ENCODE results near the gene SECTM1.

SECTM1 gene

GRCh38 chr17:82369211-82369610 is 35.6 kb upstream of the SECTM1 start:
- TF ChIP-seq FOXP2 (optimal IDR thresholded peaks at IDR 0.05; ENCODE audit: borderline replicate concordance, extremely low read depth, extremely low read length, insufficient read depth) (no peak), REST (IDR thresholded peaks at IDR 0.05; ENCODE audit: insufficient read depth in 1 of 2, low read depth in 2 of 2, low read length in 2 of 2) (no peak), TAF1 (IDR thresholded peaks at IDR 0.05; ENCODE audit: borderline replicate concordance, insufficient read depth, low read length) (no peak), SIN3A (IDR thresholded peaks at IDR 0.05; ENCODE audit: borderline replicate concordance, insufficient read depth, low read length) (no peak), POLR2AphosphoS5 (IDR thresholded peaks at IDR 0.05; ENCODE audit: low read depth, low read length) (no peak)

- TF ChIP-seq FOXP2 (optimal IDR thresholded peaks at IDR 0.05; ENCODE audit: borderline replicate concordance, extremely low read depth, extremely low read length, insufficient read depth) (no peak), TAF1 (IDR thresholded peaks at IDR 0.05; ENCODE audit: borderline replicate concordance, insufficient read depth, low read length) (no peak), SIN3A (IDR thresholded peaks at IDR 0.05; ENCODE audit: borderline replicate concordance, insufficient read depth, low read length) (no peak), REST (IDR thresholded peaks at IDR 0.05; ENCODE audit: insufficient read depth in 1 of 2, low read depth in 2 of 2, low read length in 2 of 2) (no peak), POLR2AphosphoS5 (IDR thresholded peaks at IDR 0.05; ENCODE audit: low read depth, low read length) (no peak)
Observed at GRCh38 chr17:82367724-82368524, 34.4 kb upstream of the SECTM1 start.

GRCh38 chr17:82366749-82367148 is 33.2 kb upstream of the SECTM1 start:
- no peak for TF ChIP-seq FOXP2 (optimal IDR thresholded peaks at IDR 0.05; ENCODE audit: borderline replicate concordance, extremely low read depth, extremely low read length, insufficient read depth)
- no peak for TF ChIP-seq REST (IDR thresholded peaks at IDR 0.05; ENCODE audit: insufficient read depth in 1 of 2, low read depth in 2 of 2, low read length in 2 of 2)
- no peak for TF ChIP-seq TAF1 (IDR thresholded peaks at IDR 0.05; ENCODE audit: borderline replicate concordance, insufficient read depth, low read length)
- no peak for TF ChIP-seq POLR2AphosphoS5 (IDR thresholded peaks at IDR 0.05; ENCODE audit: low read depth, low read length)
- TF ChIP-seq SIN3A (IDR thresholded peaks at IDR 0.05; ENCODE audit: borderline replicate concordance, insufficient read depth, low read length), result no peak

GRCh38 chr17:82365606-82366295 is 32.2 kb upstream of the SECTM1 start:
- TF ChIP-seq TAF1 (IDR thresholded peaks at IDR 0.05; ENCODE audit: borderline replicate concordance, insufficient read depth, low read length), result no peak
- TF ChIP-seq SIN3A (IDR thresholded peaks at IDR 0.05; ENCODE audit: borderline replicate concordance, insufficient read depth, low read length), result no peak
- TF ChIP-seq FOXP2 (optimal IDR thresholded peaks at IDR 0.05; ENCODE audit: borderline replicate concordance, extremely low read depth, extremely low read length, insufficient read depth), result no peak
- TF ChIP-seq POLR2AphosphoS5 (IDR thresholded peaks at IDR 0.05; ENCODE audit: low read depth, low read length), result no peak
- no peak for TF ChIP-seq REST (IDR thresholded peaks at IDR 0.05; ENCODE audit: insufficient read depth in 1 of 2, low read depth in 2 of 2, low read length in 2 of 2)

All from PFSK-1 (cell line).